HG02870 (cell line): ENCODE data around the gene GNB1L.

ENCODE experiments used
- ATAC-seq: cut with Tn5 transposase; IDR thresholded peaks from one replicate; pipeline ENCODE4 v1.9.1; 2021; ENCODE audit warnings: mild to moderate bottlenecking, moderate library complexity; ENCODE audit not compliant: unreplicated experiment

Gene GNB1L

DNA sequence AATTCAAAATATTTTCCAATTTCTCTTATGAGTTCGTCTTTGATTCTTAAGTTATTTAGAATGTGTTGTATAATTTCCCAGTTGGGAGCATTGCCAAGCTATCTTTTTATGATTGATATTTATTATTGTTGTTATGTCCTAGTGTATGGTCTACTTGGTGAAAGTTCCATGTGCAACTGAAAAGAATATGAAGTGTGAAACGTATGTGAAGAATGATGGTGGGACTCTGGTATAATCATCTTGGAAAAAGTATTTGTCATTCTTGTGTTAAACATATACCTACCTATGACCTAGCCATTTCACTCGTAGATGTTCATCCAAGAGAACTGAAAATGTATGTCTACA, 12.0 kb upstream of the GNB1L start:
- ATAC-seq: no peak

DNA sequence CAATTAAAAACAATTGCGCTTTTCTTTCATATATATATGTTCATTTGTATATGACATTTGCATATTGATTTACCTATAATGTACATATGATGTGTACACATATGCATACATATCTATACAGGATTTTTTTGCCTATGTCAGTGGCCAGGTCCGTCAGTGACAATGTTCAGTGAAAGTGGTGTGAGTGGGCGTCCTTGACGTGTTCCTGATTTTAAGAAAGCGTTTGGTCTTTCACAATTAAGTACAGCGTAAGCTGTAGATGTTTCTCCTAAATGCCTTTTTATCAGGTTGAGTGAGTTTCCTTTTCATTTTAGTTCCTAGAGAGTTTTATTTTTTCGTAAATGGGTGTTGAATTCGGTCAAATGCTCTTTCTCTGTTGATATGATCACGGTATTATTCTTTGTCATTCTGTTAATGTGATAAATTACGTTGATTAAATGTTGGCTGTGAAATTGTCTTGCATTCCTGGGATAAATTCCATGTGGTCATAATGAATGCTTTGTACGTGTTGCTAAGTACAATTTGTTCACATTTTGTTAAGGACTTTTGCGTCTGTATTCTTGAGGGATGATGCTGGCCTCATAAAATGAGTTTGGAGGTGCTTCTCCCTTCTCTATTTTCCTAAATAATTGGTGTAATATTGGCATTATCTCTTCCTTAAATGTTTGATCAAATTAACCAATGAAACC, 10.6 kb upstream of the GNB1L start:
- ATAC-seq: no peak

- no peak for ATAC-seq
Observed at GRCh38 chr22:19864538-19865106, 9.9 kb upstream of the GNB1L start.

DNA sequence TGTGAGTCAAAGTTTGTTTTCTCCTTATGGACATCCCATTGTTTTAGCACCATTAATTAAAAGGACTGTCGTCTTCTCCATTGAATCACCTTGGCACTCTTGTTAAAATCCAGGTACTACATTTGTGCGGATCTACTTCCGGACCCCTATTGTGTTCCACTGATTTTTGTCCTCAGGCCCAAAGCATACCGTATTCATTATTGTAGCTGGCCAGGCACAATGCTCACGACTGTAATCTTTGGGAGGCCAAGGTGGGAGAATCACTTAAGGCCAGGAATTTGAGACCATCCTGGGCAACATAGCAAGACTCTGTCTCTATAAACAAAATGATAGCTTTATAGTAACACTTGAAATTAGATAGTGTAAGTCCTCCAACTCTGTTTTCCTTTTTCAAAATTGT, 8.9 kb upstream of the GNB1L start:
- ATAC-seq: no peak

GRCh38 chr22:19862619-19863246, 8.1 kb upstream of the GNB1L start:
- ATAC-seq: no peak

DNA sequence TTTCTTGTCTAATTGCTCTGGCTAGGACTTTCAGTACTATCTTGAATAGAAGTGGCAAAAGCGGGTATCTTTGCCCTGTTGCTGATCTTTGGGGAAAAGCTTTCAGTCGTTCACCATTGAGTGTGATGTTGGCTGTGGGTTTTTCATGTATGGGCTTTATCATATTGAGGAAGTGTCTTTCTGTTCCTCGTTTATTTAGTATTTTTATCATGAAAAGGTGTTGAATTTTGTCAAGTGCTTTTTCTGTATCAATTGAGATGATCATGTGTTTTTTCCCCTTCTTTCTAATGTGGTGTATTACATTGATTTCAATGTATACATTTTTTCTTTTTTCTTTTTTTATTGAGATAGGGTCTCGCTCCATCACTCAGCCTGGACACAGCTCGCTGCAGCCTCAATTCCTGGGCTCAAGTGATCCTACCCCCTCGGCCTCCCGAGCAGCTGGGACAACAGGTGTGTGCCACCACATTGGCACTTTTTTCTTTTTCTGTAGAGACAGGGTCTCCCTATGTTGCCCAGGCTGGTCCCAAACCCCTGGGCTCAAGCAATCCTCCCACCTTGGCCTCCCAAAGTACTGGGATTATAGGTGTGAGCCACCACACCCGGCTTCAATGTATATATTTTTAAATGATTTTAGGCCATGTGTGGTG, 5.3 kb upstream of the GNB1L start:
- no peak for ATAC-seq

GRCh38 chr22:19857382-19857781, 2.7 kb upstream of the GNB1L start:
- no peak for ATAC-seq

DNA sequence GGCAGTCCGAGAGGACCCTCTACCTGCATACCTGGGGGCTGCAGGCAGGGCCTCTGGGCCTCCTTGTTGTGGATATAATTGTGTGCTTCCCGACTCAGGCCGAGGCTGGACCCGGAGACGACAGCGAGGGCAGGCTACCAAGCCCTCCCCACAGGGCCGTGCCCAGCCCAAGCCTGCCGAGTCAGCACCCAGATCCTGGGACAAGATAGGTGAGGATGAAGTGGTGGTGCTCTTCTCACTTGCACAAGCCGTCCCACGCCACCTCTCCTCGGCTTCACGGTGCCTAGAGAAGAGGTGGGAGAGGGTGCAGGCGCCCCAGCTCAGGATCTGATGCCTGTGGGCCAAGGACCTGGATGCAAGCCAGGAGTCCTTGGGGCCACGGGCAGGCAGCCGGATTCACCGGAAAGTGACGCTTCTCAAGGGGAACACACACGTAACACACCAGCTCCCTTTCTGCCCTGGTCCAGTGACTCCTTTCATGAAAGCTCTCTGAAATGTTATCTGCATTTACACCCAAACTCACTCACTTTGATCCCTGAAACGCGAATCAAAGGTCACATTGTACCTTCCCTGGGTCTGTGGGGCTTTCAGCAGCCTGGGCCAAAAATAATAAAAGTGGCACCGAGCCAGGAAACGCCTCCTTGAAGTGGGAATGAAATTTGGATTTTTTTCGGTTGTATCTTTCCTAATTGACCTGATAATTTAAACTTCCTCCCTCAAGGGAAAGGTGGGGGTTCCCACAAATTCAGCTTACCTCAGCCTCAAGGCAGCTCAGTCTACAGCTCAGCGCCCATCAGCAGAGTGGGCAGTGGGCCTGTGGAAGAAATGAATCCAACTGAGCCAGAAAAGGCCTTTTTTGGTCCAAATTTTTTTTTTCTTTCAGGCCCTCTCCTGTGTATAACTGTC, 1.1 kb upstream of the GNB1L start:
- ATAC-seq: peak; percentile 22

DNA sequence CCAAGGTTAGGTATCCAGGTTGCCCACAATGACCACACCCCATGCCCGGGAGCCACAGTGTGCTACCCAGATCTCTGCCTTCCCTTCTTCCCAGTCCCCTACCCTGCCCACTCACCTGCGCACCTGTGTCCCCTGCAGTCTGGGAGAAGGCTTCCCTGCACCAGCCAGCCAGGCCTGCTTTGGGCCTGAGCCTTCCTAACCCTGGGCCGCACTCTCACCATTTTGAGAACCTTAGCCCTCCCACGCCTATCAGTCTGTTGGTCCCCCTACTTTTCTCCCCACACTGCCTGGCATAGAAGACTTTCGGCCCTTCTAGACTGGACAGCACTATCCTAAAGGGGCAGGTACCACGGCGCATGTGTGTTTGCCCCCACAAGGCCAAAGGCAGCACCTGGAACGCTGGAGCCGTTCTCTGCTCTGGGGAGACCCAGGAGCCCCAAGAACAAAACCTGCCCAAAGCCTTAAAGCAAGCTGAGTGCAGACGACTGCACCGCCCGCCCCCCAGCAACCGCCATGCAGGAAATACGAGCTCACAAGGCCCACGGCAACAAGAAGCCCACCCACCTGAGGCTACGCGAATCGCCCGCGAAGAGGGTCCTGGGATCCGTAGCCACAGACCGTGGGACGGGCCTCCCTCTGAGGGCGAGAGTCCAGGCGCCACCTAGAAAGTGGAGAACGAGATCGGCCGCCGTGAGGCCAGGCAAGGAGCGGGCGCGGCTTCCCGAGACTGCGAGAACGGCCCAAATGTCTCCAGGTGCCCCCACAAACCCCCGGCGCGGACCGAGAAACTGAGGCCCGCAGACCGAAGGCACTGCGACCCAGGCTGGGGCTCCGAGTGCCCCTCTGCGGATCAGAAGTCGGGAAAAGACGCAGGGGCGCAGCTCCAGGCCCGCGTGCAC, 546 bp downstream of the GNB1L start:
- no peak for ATAC-seq

DNA sequence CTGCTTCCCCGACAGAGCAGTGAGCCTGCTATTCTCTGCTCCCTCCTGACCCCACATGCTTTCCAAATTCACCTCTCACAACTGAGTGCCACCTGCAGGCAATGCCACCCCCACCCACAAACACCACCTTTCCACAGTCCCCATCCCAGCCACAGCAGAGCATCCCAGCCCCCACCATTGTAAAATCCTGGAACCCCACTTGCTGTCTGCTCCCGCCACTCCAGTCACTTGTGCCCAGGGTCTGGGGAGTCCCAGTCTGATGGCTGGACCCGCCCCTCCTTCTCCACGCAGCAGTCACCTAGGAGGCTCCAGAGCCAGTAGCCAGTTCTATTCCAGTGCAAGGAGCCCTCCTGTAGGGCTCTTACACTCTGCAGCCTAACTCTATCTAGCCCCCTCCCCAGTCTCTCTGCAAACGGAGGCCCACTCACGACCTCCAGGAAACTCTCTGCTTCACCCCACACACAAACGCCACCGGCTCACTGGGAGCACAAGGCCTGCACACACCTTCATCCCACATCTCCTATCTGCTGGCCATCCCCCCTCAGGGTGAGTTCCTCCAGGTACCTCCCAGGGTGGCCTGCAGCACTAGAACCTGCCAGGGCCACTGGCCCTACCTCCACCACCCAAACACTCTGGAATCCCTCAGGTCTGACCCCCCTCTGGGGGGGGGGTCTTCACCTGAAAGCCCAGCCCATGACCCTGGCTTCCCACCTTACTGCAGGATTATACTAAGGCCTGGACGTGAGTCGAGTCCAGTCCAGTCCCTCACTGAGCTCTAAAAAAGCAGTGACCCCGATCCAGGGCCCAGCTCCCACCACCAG, 1.4 kb downstream of the GNB1L start:
- no peak for ATAC-seq

DNA sequence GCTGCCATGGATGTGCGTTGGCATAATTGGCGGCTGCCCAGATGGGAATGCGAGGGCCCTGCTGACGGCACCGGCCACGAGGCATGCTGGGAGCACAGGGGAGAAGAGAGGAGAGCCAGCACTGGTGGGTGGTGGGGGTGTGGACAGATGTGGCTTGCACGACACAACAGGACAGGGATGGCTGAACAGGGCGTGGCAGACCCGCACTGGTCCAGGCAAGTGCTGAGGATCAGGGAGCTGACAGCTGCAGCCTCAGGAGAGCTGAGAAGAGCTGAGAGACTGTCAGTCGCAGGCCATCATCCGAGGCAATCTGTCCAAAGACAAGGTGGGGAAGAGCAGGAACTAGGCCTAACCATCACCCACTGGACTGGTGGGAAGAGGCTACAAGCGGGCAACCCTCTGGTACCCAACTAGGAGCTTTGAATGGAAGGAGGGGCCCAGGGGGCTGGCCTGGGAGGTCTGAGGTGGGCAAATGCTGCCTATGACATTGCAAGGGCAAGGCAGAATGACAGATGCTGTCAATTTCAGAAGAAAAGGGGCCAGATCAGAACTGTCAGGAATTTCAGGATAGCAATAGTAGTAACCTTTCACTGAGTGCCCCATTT, 2.4 kb downstream of the GNB1L start:
- ATAC-seq: no peak

DNA sequence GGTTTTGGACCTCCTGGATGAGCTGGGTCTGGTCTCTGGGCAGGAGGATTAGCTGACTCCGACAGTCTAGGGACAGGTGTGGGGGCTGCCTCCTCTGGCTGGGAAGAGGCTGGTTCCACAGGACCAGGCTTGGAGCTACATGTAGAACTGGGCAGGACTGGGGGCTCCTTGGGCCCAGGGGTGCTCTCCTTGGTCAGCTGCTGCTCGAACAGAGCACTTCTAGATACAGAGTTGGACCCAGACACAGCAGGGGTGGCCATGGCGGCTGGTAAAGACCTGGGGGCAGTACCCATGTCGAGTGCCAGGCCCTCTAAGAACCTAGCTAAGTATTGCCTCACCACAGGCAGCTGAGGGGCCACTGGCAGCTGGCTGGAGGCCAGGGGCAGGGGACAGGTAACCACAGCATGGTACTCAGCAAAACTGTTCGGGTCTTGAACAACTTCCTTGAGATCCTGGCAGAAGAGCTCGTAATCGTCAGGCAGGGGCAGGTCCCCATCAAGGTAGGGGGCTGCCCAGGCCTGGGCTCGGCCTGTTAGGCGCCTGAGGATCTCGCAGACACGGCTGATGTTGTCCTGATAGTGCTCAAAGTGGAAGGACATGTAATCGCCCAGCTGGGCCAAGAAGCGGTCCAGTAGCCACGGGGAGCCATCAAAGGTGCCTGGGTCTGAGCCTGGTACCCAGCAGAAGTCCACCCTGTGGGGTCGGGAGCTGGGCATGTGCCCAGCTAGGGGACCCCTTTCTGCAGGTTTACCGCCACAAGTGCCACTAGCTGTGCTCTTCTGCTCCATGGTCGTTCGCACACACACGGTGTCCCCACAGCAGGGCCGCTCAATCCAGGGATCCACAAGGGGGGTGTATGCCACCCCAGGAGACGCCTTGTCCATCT, 3.1 kb downstream of the GNB1L start:
- no peak for ATAC-seq

GRCh38 chr22:19850763-19851109, 3.9 kb downstream of the GNB1L start:
- ATAC-seq: no peak

- no peak for ATAC-seq
Observed at GRCh38 chr22:19849835-19850762, 4.6 kb downstream of the GNB1L start.

DNA sequence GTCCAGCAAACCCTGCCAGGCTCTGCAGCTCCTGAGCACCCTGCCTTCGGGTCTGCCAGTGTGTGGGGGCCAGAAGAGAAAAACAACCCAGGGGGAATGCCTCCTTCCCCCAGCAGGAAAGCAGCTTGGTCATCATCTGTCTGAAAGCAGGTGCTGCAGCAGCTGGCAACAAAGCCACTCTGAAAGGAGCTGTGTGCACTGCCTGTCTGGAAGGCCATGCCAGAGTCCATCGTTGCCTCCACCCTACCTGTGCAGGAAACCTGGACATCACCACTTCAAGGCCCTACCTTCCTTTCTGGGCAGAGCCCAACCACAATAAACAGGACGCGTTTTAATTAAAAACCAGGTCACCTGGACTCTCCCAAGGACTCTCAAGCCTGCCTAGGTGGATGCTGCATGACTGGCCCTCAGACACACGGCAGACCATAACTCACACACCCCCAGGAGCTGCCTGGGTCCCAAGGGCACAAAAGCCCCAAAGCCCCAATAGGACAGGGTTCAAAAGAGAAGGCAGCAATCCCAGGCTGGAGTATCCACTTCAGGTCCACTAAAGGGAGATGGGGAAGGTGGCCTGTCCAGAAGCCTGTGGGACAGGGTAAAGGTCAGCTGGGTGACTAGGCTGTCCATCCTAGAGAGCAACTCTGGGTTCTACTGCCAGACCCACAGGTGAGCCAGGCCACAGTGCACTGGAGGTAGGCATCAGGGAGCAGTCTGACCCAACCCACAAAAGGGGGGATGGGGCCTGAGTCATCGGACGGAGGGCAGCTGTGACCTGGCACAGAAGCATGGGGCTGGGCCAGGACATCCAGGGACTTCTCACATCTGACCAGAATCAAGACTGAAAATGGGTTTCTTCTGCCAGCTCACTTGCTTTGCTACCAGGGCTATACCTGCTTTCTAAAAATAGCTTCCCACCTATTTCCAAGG, 6.1 kb downstream of the GNB1L start:
- ATAC-seq: no peak

- ATAC-seq: no peak
Observed at GRCh38 chr22:19847345-19847632, 7.4 kb downstream of the GNB1L start.
